Cardiac fibroblast (primary cell): ENCODE results near the gene USP12.
A peak's percentile ranks its signal among the peaks of the same experiment; 100 is the strongest.
"Not testable (repeated sequence)": the region's sequence is repeated elsewhere in the genome, so short reads cannot be mapped to it uniquely, and the experiment has no call there.

Experiments used
- DNase-seq, 2 donors: peaks; one replicate each; pipeline versions ENCODE4 v3.0.0 to v3.0.0-alpha.2; 2010; ENCODE audit warnings: low read depth in 2 of 2
- H3K4me3 ChIP-seq, 2 donors: replicated peaks in 1 of 2; 1 replicate in 1 of 2; 2 replicates in 1 of 2; pipeline ENCODE4 v1.5.1; 2011; ENCODE audit warnings: low read depth in 2 of 2, low read length in 2 of 2, mild to moderate bottlenecking in 2 of 2, moderate library complexity in 1 of 2
- TF ChIP-seq, protein P1 (sequence below): IDR thresholded peaks from one replicate; pipeline ENCODE4 v1.5.1; 2011; ENCODE audit warnings: low read depth, mild to moderate bottlenecking, low read length, inconsistent platforms

The USP12 gene

DNA sequence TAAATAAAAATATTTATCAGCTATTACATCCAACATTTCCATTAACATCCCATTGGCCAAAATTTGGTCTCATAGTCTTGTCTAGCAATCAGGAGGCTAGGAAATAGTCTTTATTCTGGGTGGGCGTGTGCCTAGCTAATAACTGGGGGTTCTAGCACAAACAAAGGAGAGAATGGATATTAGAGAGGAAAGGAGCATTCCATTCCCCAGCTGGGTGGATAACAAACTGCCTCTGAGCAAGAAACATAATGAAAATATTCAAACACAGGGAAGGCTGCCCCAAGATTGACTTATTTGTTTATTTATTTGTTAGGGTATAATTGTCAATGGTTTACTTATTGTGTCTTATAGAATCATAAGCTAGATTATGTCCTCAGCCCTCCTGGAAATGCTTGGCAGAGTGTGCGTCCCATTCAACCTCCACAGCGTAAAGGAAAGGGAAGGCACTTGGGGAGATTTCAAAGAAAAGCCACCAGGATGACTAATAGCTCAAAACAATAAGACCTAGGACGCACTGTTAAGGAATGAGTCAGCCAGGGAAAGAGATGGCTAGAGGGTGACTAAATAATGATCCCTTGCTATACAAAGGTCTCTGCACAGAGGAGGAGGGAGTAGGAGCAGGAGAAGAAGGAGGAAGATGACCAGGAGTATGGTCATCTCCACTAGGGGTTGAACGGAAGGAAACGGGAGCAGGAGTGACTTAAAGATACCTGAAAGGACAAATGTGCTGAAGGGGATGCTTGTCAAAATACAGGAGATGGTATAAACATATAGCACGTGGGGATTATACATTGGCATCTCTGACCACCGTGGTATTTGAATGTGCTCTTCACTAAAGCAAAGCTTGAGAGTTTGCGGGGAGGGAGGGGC lies 23.5 kb upstream of the USP12 start:
- TF ChIP-seq, protein P1, sequence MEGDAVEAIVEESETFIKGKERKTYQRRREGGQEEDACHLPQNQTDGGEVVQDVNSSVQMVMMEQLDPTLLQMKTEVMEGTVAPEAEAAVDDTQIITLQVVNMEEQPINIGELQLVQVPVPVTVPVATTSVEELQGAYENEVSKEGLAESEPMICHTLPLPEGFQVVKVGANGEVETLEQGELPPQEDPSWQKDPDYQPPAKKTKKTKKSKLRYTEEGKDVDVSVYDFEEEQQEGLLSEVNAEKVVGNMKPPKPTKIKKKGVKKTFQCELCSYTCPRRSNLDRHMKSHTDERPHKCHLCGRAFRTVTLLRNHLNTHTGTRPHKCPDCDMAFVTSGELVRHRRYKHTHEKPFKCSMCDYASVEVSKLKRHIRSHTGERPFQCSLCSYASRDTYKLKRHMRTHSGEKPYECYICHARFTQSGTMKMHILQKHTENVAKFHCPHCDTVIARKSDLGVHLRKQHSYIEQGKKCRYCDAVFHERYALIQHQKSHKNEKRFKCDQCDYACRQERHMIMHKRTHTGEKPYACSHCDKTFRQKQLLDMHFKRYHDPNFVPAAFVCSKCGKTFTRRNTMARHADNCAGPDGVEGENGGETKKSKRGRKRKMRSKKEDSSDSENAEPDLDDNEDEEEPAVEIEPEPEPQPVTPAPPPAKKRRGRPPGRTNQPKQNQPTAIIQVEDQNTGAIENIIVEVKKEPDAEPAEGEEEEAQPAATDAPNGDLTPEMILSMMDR: no peak
- H3K4me3 ChIP-seq: no peak overlapping the region
- DNase-seq: peak; percentile 87 to 97

DNA sequence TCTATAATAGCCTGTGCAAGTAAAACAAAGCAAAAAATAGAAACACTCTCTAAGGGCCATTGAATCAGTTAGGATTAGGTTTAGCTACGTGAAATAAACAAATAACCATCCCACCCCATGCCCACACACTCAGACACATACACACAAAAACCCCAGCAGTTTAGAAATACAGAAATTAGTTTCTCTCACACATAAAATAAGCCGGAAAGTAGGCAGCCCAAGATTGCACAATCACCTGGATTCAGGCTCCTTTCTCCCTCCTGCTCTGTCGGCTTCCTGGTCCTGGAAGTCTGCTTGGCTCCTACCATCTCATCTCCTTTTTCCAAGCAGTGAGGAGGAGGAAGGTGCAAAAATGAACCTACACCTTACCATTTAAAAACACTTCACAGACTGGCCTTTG lies 22.6 kb upstream of the USP12 start:
- H3K4me3 ChIP-seq: no peak overlapping the region
- TF ChIP-seq, protein P1: no peak
- DNase-seq: peak; percentile 27 to 48

DNA sequence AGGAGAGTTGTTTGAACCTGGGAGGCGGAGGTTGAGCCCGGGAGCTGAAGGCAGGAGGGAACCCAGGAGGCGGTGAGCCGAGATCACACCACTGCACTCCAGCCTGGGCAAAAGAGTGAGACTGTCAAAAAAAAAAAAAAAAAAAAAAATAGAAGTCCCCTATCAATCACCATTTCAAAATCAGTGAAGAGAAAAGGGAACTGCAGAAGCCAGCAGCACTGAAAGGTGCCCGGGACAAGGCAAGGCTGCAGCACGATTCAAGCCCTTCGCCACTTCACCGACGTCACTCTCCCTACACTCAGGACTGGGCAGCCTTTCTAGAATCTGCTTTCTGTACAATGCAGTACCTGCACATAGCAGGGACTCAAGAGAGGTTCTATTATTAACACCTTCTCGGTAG lies 21.9 kb upstream of the USP12 start:
- H3K4me3 ChIP-seq: no peak overlapping the region
- DNase-seq: no peak
- TF ChIP-seq, protein P1: no peak

DNA sequence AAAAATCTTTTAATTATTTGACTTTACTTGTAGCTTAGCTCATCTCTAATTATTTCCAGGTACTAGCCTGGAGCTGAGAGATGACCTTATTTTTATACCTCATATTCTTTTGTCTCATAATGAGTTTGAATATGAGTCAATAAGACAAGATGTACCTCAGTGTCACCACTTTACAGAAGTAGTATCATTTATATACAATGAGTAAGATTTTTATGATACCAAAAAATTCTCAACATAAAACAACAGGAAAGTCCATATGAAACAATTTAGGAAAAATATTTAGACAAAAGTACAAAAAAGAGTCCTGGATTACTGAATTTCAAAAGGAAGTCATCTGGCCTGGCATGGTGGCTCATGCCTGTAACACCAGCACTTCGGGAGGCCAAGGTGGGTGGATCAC lies 21.4 kb upstream of the USP12 start:
- no peak overlapping the region for H3K4me3 ChIP-seq
- no peak for DNase-seq
- TF ChIP-seq, protein P1: no peak

DNA sequence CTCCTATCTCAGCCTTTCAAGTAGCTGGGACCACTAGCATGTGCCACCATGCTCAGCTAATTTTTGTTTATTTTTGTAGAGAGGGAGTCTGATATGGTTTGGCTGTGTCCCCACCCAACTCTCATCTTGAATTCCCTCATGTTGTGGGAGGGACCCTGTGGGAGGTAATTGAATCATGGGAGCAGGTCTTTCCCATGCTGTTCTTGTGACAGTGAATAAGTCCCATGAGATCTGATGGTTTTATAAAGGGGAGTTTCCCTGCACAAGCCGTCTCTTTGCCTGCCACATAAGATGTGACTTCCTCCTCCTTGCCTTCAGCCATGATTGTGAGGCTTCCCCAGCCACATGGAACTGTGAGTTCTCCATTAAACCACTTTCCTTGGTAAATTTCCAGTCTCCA lies 20.8 kb upstream of the USP12 start:
- peak in 1 of 2 donors; percentile 24 for DNase-seq
- H3K4me3 ChIP-seq: not testable (repeated sequence)

DNA sequence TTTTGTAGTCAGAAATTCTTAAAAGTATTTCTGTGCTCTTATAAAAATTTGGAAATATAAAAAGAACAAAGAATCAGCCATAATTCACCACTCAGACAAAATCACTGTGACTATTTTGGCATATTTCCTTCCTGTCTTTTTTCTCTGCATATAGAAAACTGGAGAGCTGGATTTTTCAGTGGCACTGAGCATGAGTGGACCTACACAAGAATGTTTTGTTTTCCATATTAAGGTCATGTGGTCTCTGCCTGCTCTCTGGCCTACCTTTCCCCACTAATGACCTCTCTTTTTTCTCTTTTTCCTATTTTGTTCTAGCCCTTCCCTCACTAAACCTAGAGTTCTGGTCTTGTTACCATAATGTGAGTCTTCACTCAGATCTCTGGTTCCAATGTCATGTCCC lies 17.6 kb upstream of the USP12 start:
- TF ChIP-seq, protein P1: no peak
- no peak for DNase-seq
- H3K4me3 ChIP-seq: no peak overlapping the region

DNA sequence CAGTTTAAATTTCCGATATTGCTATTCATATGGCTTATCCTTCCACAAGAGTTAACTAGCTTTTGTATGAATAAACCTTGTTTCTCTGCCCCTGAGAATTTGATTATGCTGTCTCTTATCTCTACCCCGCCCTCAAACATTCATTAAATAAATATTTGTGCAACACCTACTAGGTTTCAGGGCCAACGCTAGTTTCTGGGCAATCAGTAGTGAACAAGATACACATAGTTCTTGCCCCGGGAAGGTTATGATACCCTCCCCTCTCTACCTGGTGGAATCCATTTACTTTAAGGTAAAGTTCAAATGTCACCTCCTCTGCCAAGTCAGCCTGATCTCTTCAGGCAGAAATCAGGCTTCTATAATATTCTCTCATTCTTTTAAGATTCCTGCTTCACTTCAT lies 16.6 kb upstream of the USP12 start:
- DNase-seq: no peak
- no peak overlapping the region for H3K4me3 ChIP-seq
- TF ChIP-seq, protein P1: no peak
